ENCODE data around the gene RRP8. TPM values are rescaled to one million over a fixed set of nuclear protein-coding genes. Genes with fewer than 3 reads are reported as not detected.

RRP8 gene
- 14.9 and 15.4 TPM in 2 replicates for total RNA-seq (2021; fragmentation: NEBNext Ultra II Directional; extraction: Animal tissue kit (Norgen Biotek cat#: 25700))
- polyA plus RNA-seq (2011; rRNA removed) = 3.6 and 4.2 TPM in 2 replicates
- 4.0 TPM for polyA plus RNA-seq (2011; cell fraction: cytosol; rRNA removed)
- polyA plus RNA-seq (2011; cell fraction: nucleus; rRNA removed) = 7.9 TPM
- polyA plus RNA-seq (2012, experiment 1 of 2) = 10.3 to 11.8 TPM (median 10.6 TPM) in 4 replicates
- polyA plus RNA-seq (2012, experiment 2 of 2) = 16.3 TPM
- 14.9 TPM for polyA plus RNA-seq (2013, experiment 1 of 2)
- polyA plus RNA-seq (2013, experiment 2 of 2) = 14.9 TPM
- 6.3 and 7.1 TPM in 2 replicates for polyA minus RNA-seq (2011; rRNA and poly(A)+ RNA removed)
- polyA minus RNA-seq (2011; cell fraction: cytosol; rRNA and poly(A)+ RNA removed) = 6.8 TPM
- polyA minus RNA-seq (2011; cell fraction: nucleus; rRNA and poly(A)+ RNA removed) = 13.5 TPM
- long read RNA-seq, experiment 1, full-length matches to known transcripts = 3 of 15 reads
- long read RNA-seq, experiment 1, partial matches to known transcripts = 9 of 15 reads
- long read RNA-seq, experiment 1, other reads (novel, unspliced or antisense) = 3 of 15 reads
- long read RNA-seq, experiment 2, full-length matches to known transcripts = 8 of 8 reads
- long read RNA-seq, experiment 2, partial matches to known transcripts = 0 of 8 reads
- long read RNA-seq, experiment 2, other reads (novel, unspliced or antisense) = 0 of 8 reads

GRCh38 chr11:6603287-6604080, at the start of gene RRP8, which contains the start of gene ILK:
TSS of gene RRP8 (minus strand) at chr11:6603616. CDS start at chr11:6603502, 114 bp downstream.
TSS of gene ILK (plus strand) at chr11:6603774. CDS start at chr11:6604272, 498 bp downstream.
- no peaks in the 10 kb centered on the region for H3K9me3 ChIP-seq (ENCODE audit: insufficient read depth in 2 of 2, low read depth in 1 of 2, low read length in 1 of 2)
- peaks cover 5 to 21% (median 8%) of the 10 kb centered on the region in 4 experiments; a peak in 6 of 7 replicates for H3K4me1 ChIP-seq (replicated peaks in 1 of 4; ENCODE audit: control insufficient read depth in 3 of 4, insufficient read depth in 4 of 4, low read length in 3 of 4)
- H3K79me1 ChIP-seq (ENCODE audit: low read depth, low read length) = peaks cover 12% of the 10 kb centered on the region
- DNase-seq (ENCODE audit: low read depth in 1 of 2, low spot score in 2 of 2) (peak in 1 of 2 experiments; percentile 91), FAIRE-seq (no peak)
- H3K4ac ChIP-seq (replicated peaks; ENCODE audit: insufficient read length, low read depth, low read length) = peak within 1 kb of the TSS; percentile 75
- peak within 1 kb of the TSS; percentile 58; the same call in 1 of the 2 replicates for H2BK5ac ChIP-seq (ENCODE audit: low read depth, low read length)
- peak within 1 kb of the TSS; percentile 83 for H2AFZ ChIP-seq (ENCODE audit: low read length)
- H4K20me1 ChIP-seq (replicated peaks in 1 of 2; ENCODE audit: control insufficient read depth in 1 of 2, insufficient read depth in 2 of 2, low read length in 2 of 2) = peaks cover 0 to 7% of the 10 kb centered on the region in 2 experiments
- no peaks in the 10 kb centered on the region for H3K27me3 ChIP-seq (replicated peaks in 1 of 4; ENCODE audit: control insufficient read depth in 3 of 4, extremely low read depth in 1 of 4, insufficient read depth in 3 of 4, low read length in 3 of 4)
- H2BK20ac ChIP-seq (ENCODE audit: low read length) = no peak within 1 kb of the TSS
- H2BK120ac ChIP-seq (replicated peaks; ENCODE audit: low read depth, low read length) = no peak within 1 kb of the TSS
- peaks cover 16% of the 10 kb centered on the region for H3K23me2 ChIP-seq (ENCODE audit: low read depth, low read length)
- peak within 1 kb of the TSS; percentile 17 for H4K91ac ChIP-seq (replicated peaks; ENCODE audit: insufficient read length, low read length)
- peaks cover 6 to 28% (median 16%) of the 10 kb centered on the region in 4 experiments for H3K36me3 ChIP-seq (ENCODE audit: control insufficient read depth in 2 of 4, insufficient read depth in 4 of 4, low read length in 3 of 4)
- H3K4me3 ChIP-seq (ENCODE audit: extremely low read depth in 1 of 4, insufficient read depth in 2 of 4, low read depth in 3 of 4, low read length in 4 of 4) = peak within 1 kb of the TSS; percentile 79 to 99 (median 93)
- 0 out of 2 replicates have a peak within 1 kb of the TSS, but pooled peaks have one; percentile 75 for H2BK12ac ChIP-seq (ENCODE audit: low read depth, low read length)
- peak within 1 kb of the TSS; percentile 73 for H4K8ac ChIP-seq (ENCODE audit: extremely low read depth, insufficient read depth, low read length)
- peak within 1 kb of the TSS; percentile 78 for H3K18ac ChIP-seq (ENCODE audit: extremely low read depth, low read length)
- no peak within 1 kb of the TSS for H2BK15ac ChIP-seq (ENCODE audit: low read length)
- peak within 1 kb of the TSS; percentile 83 to 97 for H3K4me2 ChIP-seq (ENCODE audit: insufficient read depth in 1 of 2, low read depth in 2 of 2, low read length in 2 of 2)
- H3K27ac ChIP-seq (ENCODE audit: low read depth, low read length) = peak within 1 kb of the TSS; percentile 63; the same call in 1 of the 2 replicates
- H4K5ac ChIP-seq (ENCODE audit: insufficient read length, low read depth, low read length) = peak within 1 kb of the TSS; percentile 53
- WGBS, 2 experiments (ENCODE audit: extremely low coverage in 1 of 2, insufficient coverage in 1 of 2, insufficient read length in 1 of 2, insufficient replicate concordance in 2 of 2, low coverage in 1 of 2, low lambda C conversion rate in 2 of 2, missing lambda C conversion rate in 1 of 2) = 1% methylated on average over 40 of the region's 72 CpGs; no CpG with 5 or more reads in 1 of the 2 experiments
- H3K14ac ChIP-seq (ENCODE audit: insufficient read length) = no peak within 1 kb of the TSS
- H2AK5ac ChIP-seq (ENCODE audit: low read depth, low read length) = no peak within 1 kb of the TSS
- ChIA-PET POLR2A (ENCODE audit: partially characterized antibody) (interaction anchor here (0.6 to 2.4 kb wide), 14 partner anchors 8 to 177 kb away, joined by 3 to 11 read pairs (median 4); partner anchors contain the start of genes TAF10 and TPP1), CTCF (ENCODE audit: partially characterized antibody) (interaction anchor here (0.7 to 4.1 kb wide), 11 partner anchors 10 to 343 kb away, joined by 3 to 23 read pairs (median 4); partner anchors contain the start of genes CCKBR, TAF10 and TPP1)
- peak within 1 kb of the TSS; percentile 67 to 96 (median 82) for H3K9ac ChIP-seq (replicated peaks in 1 of 4; ENCODE audit: extremely low read depth in 1 of 4, low read depth in 3 of 4, low read length in 3 of 4)
- H3K79me2 ChIP-seq (ENCODE audit: control insufficient read depth in 1 of 2, insufficient read depth in 2 of 2, low read length in 2 of 2) = peaks cover 3 to 48% of the 10 kb centered on the region in 2 experiments
- H3K23ac ChIP-seq (ENCODE audit: insufficient read length) = no peak within 1 kb of the TSS
- H3K56ac ChIP-seq (replicated peaks; ENCODE audit: insufficient read length, low read depth, low read length) = peak within 1 kb of the TSS; percentile 35
- TF ChIP-seq TEAD4 (IDR thresholded peaks at IDR 0.05; ENCODE audit: low read depth, low read length) (peak; percentile 61; the same call in 1 of the 2 replicates), EGR1 (IDR thresholded peaks at IDR 0.05; ENCODE audit: borderline replicate concordance, low read depth, low read length) (peak; percentile 88), SIN3A (conservative IDR thresholded peaks at IDR 0.05 in 1 of 2, IDR thresholded peaks at IDR 0.05 in 1 of 2; ENCODE audit: low read depth in 1 of 2, low read length in 2 of 2) (peak; percentile 98 to 99), RFX5 (IDR thresholded peaks at IDR 0.05; ENCODE audit: borderline replicate concordance, low read depth, low read length) (peak; percentile 37; the same call in 1 of the 2 replicates), SP4 (IDR thresholded peaks at IDR 0.05; ENCODE audit: low read length) (no peak; the same call in 1 of the 2 replicates), BCL11A (IDR thresholded peaks at IDR 0.05; ENCODE audit: low read depth in 2 of 2, low read length in 2 of 2) (no peak), TAF1 (IDR thresholded peaks at IDR 0.05; ENCODE audit: low read depth, low read length) (peak; percentile 76), SP2 (IDR thresholded peaks at IDR 0.05; ENCODE audit: low read length) (peak; percentile 97)
